ENCODE measurements around the gene TRMU. TPM values are rescaled to one million over a fixed set of nuclear protein-coding genes. Genes with fewer than 3 reads are reported as not detected.

TRMU gene
- total RNA-seq, 1 experiment from 2014 or later = 46.6 TPM

DNA sequence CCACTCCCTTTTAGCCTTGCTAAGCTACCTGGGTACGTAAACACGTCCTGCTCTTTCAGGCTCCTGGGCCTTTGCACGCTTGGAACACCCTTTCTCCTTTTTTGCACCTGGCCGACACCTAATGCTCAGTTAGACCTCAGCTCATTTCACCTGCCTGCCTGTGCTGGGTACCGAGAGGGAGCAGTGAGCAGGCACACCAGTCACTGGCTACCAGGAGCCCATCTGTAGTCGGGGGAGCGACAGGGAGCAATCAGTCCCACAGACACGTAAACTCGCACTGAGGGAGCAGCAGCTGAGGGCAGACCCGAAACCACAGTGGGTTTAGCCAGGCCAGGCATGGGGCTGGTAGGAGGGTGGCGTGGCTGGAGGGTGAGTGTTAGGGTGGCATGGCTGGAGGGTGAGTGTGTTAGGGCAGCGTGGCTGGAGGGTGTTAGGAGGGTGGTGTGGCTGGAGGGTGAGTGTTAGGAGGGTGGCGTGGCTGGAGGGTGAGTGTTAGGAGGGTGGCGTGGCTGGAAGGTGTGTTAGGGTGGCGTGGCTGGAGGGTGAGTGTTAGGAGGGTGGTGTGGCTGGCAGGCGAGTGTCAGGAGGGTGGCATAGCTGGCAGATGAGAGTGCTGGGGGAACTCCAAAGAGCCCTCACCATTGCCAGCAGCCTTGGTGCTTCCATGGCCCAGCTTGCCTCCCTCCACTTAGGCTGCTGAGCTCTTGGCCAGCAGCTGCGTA, 45.2 kb upstream of the TRMU start:
- H3K9me3 Mint-ChIP-seq (ENCODE audit: unreplicated experiment) = no peaks in the 10 kb centered on the region
- H3K27me3 Mint-ChIP-seq (ENCODE audit: insufficient read depth, unreplicated experiment) = no peaks in the 10 kb centered on the region
- intact Hi-C loops (cut with micrococcal nuclease) = no loop called here
- H3K4me3 Mint-ChIP-seq (ENCODE audit: unreplicated experiment) = no peak overlapping the region
- POLR2A ChIA-PET = no interaction called here
- no peak for DNase-seq (ENCODE audit: unreplicated experiment)
- H3K4me1 Mint-ChIP-seq (ENCODE audit: insufficient read depth, unreplicated experiment) = no peaks in the 10 kb centered on the region
- H3K36me3 Mint-ChIP-seq (ENCODE audit: insufficient read depth, unreplicated experiment) = peaks cover 42% of the 10 kb centered on the region
- CTCF ChIA-PET = interaction anchor here (0.5 to 0.6 kb wide), 2 partner anchors 252 to 295 kb away, joined by 3 to 4 read pairs; no protein-coding TSS in a partner anchor
- TF ChIP-seq, protein P1, sequence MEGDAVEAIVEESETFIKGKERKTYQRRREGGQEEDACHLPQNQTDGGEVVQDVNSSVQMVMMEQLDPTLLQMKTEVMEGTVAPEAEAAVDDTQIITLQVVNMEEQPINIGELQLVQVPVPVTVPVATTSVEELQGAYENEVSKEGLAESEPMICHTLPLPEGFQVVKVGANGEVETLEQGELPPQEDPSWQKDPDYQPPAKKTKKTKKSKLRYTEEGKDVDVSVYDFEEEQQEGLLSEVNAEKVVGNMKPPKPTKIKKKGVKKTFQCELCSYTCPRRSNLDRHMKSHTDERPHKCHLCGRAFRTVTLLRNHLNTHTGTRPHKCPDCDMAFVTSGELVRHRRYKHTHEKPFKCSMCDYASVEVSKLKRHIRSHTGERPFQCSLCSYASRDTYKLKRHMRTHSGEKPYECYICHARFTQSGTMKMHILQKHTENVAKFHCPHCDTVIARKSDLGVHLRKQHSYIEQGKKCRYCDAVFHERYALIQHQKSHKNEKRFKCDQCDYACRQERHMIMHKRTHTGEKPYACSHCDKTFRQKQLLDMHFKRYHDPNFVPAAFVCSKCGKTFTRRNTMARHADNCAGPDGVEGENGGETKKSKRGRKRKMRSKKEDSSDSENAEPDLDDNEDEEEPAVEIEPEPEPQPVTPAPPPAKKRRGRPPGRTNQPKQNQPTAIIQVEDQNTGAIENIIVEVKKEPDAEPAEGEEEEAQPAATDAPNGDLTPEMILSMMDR (IDR thresholded peaks at IDR 0.05; ENCODE audit: unreplicated experiment) = no peak
- BruUV-seq (replicated peaks) = no TSS peak
- H3K27ac Mint-ChIP-seq (ENCODE audit: low read depth, unreplicated experiment) = no peak overlapping the region

GRCh38 chr22:46290843-46291785, 44.4 kb upstream of the TRMU start:
- no peaks in the 10 kb centered on the region for H3K27me3 Mint-ChIP-seq (ENCODE audit: insufficient read depth, unreplicated experiment)
- no peak overlapping the region for H3K4me3 Mint-ChIP-seq (ENCODE audit: unreplicated experiment)
- TF ChIP-seq, protein P1 (IDR thresholded peaks at IDR 0.05; ENCODE audit: unreplicated experiment) = no peak
- intact Hi-C loops (cut with micrococcal nuclease) = no loop called here
- H3K36me3 Mint-ChIP-seq (ENCODE audit: insufficient read depth, unreplicated experiment) = peaks cover 37% of the 10 kb centered on the region
- peaks cover 3% of the 10 kb centered on the region for H3K4me1 Mint-ChIP-seq (ENCODE audit: insufficient read depth, unreplicated experiment)
- no peak for DNase-seq (ENCODE audit: unreplicated experiment)
- no peaks in the 10 kb centered on the region for H3K9me3 Mint-ChIP-seq (ENCODE audit: unreplicated experiment)
- no peak overlapping the region for H3K27ac Mint-ChIP-seq (ENCODE audit: low read depth, unreplicated experiment)
- no TSS peak for BruUV-seq (replicated peaks)
- ChIA-PET POLR2A (no interaction called here), CTCF (interaction anchor here (0.5 kb wide), 1 partner anchor 296 kb away, joined by 3 read pairs; no protein-coding TSS in a partner anchor)

DNA sequence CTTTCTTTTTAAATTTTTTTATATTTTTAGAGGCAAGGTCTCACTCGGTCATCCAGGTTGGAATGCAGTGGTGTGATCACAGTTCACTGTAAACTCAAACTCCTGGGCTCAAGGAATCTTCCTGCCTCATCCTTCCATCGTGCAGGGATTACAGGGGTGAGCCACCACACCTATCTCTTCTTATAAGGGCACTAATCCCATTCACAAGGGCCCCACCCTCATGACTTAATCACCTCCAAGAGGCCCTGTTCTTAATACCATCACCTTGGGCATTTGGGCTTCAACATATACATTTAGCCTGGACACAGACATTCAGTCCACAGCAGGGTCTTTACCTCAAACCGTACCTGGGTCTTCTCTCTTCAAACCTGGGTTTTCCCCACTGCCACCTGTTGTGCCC, 43.3 kb upstream of the TRMU start:
- Mint-ChIP-seq H3K4me1 (ENCODE audit: insufficient read depth, unreplicated experiment) (peaks cover 8% of the 10 kb centered on the region), H3K36me3 (ENCODE audit: insufficient read depth, unreplicated experiment) (peaks cover 41% of the 10 kb centered on the region), H3K4me3 (ENCODE audit: unreplicated experiment) (no peak overlapping the region), H3K27ac (ENCODE audit: low read depth, unreplicated experiment) (no peak overlapping the region), H3K9me3 (ENCODE audit: unreplicated experiment) (no peaks in the 10 kb centered on the region), H3K27me3 (ENCODE audit: insufficient read depth, unreplicated experiment) (no peaks in the 10 kb centered on the region)
- BruUV-seq (replicated peaks) = no TSS peak
- DNase-seq (ENCODE audit: unreplicated experiment) = no peak
- TF ChIP-seq, protein P1 (IDR thresholded peaks at IDR 0.05; ENCODE audit: unreplicated experiment) = no peak
- ChIA-PET CTCF (no interaction called here), POLR2A (no interaction called here)
- intact Hi-C loops (cut with micrococcal nuclease) = no loop called here

DNA sequence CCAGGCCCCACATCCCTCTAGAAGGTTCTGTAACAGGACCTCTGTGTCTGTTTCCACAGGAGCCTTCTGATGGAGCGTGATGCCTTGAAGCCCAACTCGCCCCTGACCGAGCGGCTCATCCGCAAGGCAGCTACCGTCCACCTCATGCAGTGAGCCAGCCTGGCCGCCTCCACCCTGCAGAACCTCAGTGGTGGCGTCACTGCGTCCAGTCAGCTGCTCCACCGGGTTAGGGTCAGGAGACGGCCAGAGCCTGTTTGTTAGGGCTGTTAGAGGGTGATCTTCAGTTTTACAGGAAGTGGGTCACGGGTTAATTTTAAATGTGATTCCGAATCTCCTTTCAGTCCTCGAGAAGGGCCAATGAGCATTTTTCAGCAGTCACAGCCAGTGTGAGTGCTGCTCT, 42.8 kb upstream of the TRMU start:
- no peak overlapping the region for H3K4me3 Mint-ChIP-seq (ENCODE audit: unreplicated experiment)
- H3K9me3 Mint-ChIP-seq (ENCODE audit: unreplicated experiment) = no peaks in the 10 kb centered on the region
- no peak overlapping the region for H3K27ac Mint-ChIP-seq (ENCODE audit: low read depth, unreplicated experiment)
- DNase-seq (ENCODE audit: unreplicated experiment) = no peak
- CTCF ChIA-PET = no interaction called here
- no TSS peak for BruUV-seq (replicated peaks)
- peaks cover 41% of the 10 kb centered on the region for H3K36me3 Mint-ChIP-seq (ENCODE audit: insufficient read depth, unreplicated experiment)
- peaks cover 14% of the 10 kb centered on the region for H3K4me1 Mint-ChIP-seq (ENCODE audit: insufficient read depth, unreplicated experiment)
- intact Hi-C loops (cut with micrococcal nuclease) = no loop called here
- TF ChIP-seq, protein P1 (IDR thresholded peaks at IDR 0.05; ENCODE audit: unreplicated experiment) = no peak
- POLR2A ChIA-PET = no interaction called here
- H3K27me3 Mint-ChIP-seq (ENCODE audit: insufficient read depth, unreplicated experiment) = no peaks in the 10 kb centered on the region
